A673 (cell line): ENCODE measurements around the gene CTTNBP2NL.

Experiments used
- EZH2 ChIP-seq: fragments of 200-600 bp; sonication (generic); IDR thresholded peaks from 2 replicates; pipeline ENCODE4 v1.6.1; 2017; ENCODE audit warnings: borderline replicate concordance, low read depth, mild to moderate bottlenecking, mixed read lengths, antibody characterized with exemption, low read length; ENCODE audit not compliant: poor library complexity, severe bottlenecking
- TF ChIP-seq, protein P1 (sequence below): fragments of 300-800, 200-600 bp; sonication (generic); conservative IDR thresholded peaks from 2 replicates; pipeline ENCODE4 v1.5.1; 2017; ENCODE audit warnings: low read depth, mild to moderate bottlenecking, antibody characterized with exemption, low read length, moderate library complexity, mixed read lengths

DNA sequence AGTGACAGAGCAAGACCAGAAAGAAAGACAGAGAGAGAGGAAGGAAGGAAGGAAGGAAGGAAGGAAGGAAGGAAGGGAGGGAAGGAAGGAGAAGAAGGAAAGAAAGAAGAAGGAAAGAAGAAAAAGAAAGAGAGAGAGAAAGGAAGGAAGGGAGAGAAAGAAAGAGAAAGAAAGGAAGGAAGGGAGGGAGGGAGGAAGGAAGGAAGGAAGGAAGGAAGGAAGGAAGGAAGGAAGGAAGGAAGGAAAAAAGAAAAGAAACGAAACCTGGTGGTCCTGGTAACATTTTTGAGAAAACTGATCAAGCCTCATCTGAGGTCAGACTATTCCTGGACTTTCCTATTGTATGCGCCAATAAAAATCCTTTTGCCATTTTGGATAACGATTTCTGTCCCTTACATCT is 8.2 kb upstream of the CTTNBP2NL start:
- TF ChIP-seq, protein P1, sequence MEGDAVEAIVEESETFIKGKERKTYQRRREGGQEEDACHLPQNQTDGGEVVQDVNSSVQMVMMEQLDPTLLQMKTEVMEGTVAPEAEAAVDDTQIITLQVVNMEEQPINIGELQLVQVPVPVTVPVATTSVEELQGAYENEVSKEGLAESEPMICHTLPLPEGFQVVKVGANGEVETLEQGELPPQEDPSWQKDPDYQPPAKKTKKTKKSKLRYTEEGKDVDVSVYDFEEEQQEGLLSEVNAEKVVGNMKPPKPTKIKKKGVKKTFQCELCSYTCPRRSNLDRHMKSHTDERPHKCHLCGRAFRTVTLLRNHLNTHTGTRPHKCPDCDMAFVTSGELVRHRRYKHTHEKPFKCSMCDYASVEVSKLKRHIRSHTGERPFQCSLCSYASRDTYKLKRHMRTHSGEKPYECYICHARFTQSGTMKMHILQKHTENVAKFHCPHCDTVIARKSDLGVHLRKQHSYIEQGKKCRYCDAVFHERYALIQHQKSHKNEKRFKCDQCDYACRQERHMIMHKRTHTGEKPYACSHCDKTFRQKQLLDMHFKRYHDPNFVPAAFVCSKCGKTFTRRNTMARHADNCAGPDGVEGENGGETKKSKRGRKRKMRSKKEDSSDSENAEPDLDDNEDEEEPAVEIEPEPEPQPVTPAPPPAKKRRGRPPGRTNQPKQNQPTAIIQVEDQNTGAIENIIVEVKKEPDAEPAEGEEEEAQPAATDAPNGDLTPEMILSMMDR: no peak
- TF ChIP-seq EZH2: no peak
